Subcutaneous abdominal adipose tissue (tissue), 5 donors: Measurements from ENCODE around the gene ZNF558.

Source experiments
- H3K27ac ChIP-seq: one replicate; pipeline ENCODE4 v1.7.0; 2013; ENCODE audit warnings: low read depth, mild to moderate bottlenecking, inconsistent platforms, low read length, moderate library complexity
- H3K27me3 ChIP-seq, 5 donors: one replicate each; pipeline ENCODE4 v1.7.0; 2013; ENCODE audit warnings: low read length in 5 of 5, inconsistent platforms in 1 of 5; ENCODE audit not compliant: control insufficient read depth in 5 of 5, insufficient read depth in 4 of 5
- H3K36me3 ChIP-seq, 5 donors: one replicate each; pipeline ENCODE4 v1.7.0; 2013; ENCODE audit warnings: low read length in 5 of 5; ENCODE audit not compliant: control insufficient read depth in 5 of 5, insufficient read depth in 5 of 5
- H3K4me1 ChIP-seq, 5 donors: one replicate each; pipeline ENCODE4 v1.7.0; 2013; ENCODE audit warnings: low read length in 5 of 5, mild to moderate bottlenecking in 3 of 5, moderate library complexity in 1 of 5; ENCODE audit not compliant: control insufficient read depth in 5 of 5, insufficient read depth in 5 of 5
- H3K4me3 ChIP-seq, 5 donors: one replicate each; pipeline ENCODE4 v1.7.0; 2013; ENCODE audit warnings: low read length in 5 of 5, low read depth in 1 of 5
- H3K9ac ChIP-seq, 5 donors: one replicate each; pipeline ENCODE4 v1.7.0; 2013; ENCODE audit warnings: low read length in 5 of 5, mild to moderate bottlenecking in 4 of 5, moderate library complexity in 3 of 5
- H3K9me3 ChIP-seq, 5 donors: one replicate each; pipeline ENCODE4 v1.7.0; 2013; ENCODE audit warnings: low read length in 5 of 5; ENCODE audit not compliant: control insufficient read depth in 5 of 5
- donor health status: healthy.
- donor health status: healthy.
- donor health status: healthy.
- donor health status: healthy.
- donor health status: healthy.

Gene ZNF558

GRCh38 chr19:8840708-8841107 lies 8.6 kb upstream of the ZNF558 start:
- no peaks in the 10 kb centered on the region for H3K36me3 ChIP-seq

GRCh38 chr19:8835877-8836276 lies 3.8 kb upstream of the ZNF558 start:
- no peak overlapping the region for H3K9ac ChIP-seq
- no peak overlapping the region for H3K4me3 ChIP-seq
- H3K36me3 ChIP-seq: no peaks in the 10 kb centered on the region
- H3K27ac ChIP-seq: no peak overlapping the region
- peaks cover 0 to 3% (median 0%) of the 10 kb centered on the region in 5 donors for H3K27me3 ChIP-seq
- no peaks in the 10 kb centered on the region for H3K9me3 ChIP-seq
- peaks cover 3 to 14% (median 11%) of the 10 kb centered on the region in 5 donors for H3K4me1 ChIP-seq

More at GRCh38 chr19:8840708-8841107, 8.6 kb upstream of the ZNF558 start:
- Histone ChIP-seq H3K27ac (no peak overlapping the region), H3K9me3 (no peaks in the 10 kb centered on the region), H3K4me1 (no peaks in the 10 kb centered on the region), H3K27me3 (peaks cover 0 to 4% (median 2%) of the 10 kb centered on the region in 5 donors), H3K4me3 (no peak overlapping the region), H3K9ac (no peak overlapping the region)

DNA sequence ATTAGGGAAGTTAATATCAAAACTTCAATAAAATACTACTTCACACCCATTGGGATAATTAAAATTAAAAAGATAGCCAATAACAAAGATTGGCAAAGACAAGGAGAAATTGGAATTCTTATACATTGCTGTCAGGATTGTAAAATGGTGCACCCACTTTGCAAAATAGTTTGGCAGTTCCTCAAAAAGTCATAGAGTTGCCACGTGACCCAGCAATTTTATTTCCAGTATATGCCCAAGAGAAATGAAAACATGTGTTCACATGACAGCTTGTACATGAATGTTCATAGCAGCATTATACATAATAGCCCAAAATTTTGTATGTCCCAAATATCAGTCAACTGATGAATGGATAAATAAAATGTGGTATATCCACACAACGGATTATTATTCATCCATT lies 3.3 kb upstream of the ZNF558 start:
- H3K27ac ChIP-seq: no peak overlapping the region
- H3K9ac ChIP-seq: no peak overlapping the region
- H3K4me3 ChIP-seq: no peak overlapping the region
- no peaks in the 10 kb centered on the region for H3K36me3 ChIP-seq
- peaks cover 3 to 14% (median 12%) of the 10 kb centered on the region in 5 donors for H3K4me1 ChIP-seq
- H3K9me3 ChIP-seq: no peaks in the 10 kb centered on the region
- peaks cover 0 to 3% (median 0%) of the 10 kb centered on the region in 5 donors for H3K27me3 ChIP-seq

DNA sequence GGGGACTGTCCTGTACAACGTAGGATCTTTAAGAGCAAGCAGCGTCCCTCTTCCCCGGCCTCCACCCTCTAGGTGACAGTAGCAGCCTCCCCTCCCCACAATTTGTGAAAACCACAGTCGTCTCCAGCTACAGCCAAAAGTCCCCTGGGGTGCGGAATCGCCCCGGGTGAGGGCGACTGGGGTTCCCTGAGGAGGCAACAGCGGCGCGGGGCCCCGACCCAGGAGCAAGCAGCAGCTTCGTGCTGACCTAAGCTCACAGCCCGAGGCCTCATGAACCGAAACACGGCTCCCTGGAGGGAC lies 322 bp downstream of the ZNF558 start:
- Histone ChIP-seq H3K36me3 (peaks cover 5 to 27% (median 9%) of the 10 kb centered on the region in 5 donors), H3K4me3 (peak overlapping the region; percentile 83 to 93 (median 87)), H3K4me1 (peaks cover 3 to 14% (median 12%) of the 10 kb centered on the region in 5 donors), H3K27ac (peak overlapping the region; percentile 81), H3K9ac (peak overlapping the region; percentile 81 to 95 (median 92)), H3K27me3 (no peaks in the 10 kb centered on the region), H3K9me3 (no peaks in the 10 kb centered on the region)

- Histone ChIP-seq H3K9ac (peak overlapping the region; percentile 81 to 95 (median 92)), H3K9me3 (no peaks in the 10 kb centered on the region), H3K27me3 (no peaks in the 10 kb centered on the region), H3K27ac (peak overlapping the region; percentile 81), H3K4me1 (peaks cover 3 to 14% (median 12%) of the 10 kb centered on the region in 5 donors), H3K36me3 (peaks cover 5 to 27% (median 11%) of the 10 kb centered on the region in 5 donors), H3K4me3 (peak overlapping the region; percentile 83 to 93 (median 87))
Observed at GRCh38 chr19:8831373-8831772, 731 bp downstream of the ZNF558 start.

DNA sequence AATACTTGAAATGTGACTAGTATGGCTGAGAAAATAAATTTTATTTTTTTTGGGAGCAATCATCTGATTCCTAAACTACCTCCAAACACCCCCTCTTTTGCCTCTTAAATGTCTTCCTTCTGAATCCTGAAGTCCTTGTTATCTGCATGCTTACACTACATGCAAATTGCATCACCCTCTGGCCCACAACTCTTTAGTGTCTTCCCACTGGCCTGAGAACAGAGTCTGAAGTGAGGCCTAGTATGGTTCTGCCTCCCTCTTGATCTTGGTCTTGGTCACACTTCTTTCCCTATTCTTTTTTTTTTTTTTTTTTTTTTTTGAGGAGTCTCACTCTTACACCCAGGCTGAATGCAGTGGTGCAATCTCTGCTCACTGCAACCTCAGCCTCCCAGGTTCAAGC lies 4.8 kb downstream of the ZNF558 start:
- H3K9ac ChIP-seq: no peak overlapping the region
- peaks cover 5 to 60% (median 44%) of the 10 kb centered on the region in 5 donors for H3K36me3 ChIP-seq
- peaks cover 0 to 5% (median 0%) of the 10 kb centered on the region in 5 donors for H3K9me3 ChIP-seq
- no peaks in the 10 kb centered on the region for H3K27me3 ChIP-seq
- no peak overlapping the region for H3K4me3 ChIP-seq
- H3K27ac ChIP-seq: no peak overlapping the region
- H3K4me1 ChIP-seq: peaks cover 3 to 12% (median 9%) of the 10 kb centered on the region in 5 donors

DNA sequence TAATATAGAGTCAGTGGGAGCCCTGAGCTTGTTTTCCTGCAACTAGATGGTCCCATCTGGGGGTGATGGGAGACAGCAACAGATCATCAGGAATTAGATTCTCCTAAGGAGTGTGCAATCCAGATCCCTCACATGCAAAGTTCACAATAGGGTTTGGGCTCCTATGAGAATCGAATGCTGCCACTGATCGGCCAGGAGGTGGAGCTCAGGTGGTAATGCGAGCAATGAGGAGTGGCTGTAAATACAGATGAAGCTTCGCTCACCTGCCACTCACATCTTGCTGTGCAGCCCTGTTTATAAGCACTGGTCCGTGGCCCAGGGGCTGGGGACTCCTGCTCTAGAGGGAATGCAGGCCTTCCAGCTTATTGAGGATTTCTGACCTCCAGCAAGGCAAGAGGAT lies 5.7 kb downstream of the ZNF558 start:
- no peak overlapping the region for H3K4me3 ChIP-seq
- H3K27me3 ChIP-seq: no peaks in the 10 kb centered on the region
- H3K36me3 ChIP-seq: peaks cover 5 to 69% (median 53%) of the 10 kb centered on the region in 5 donors
- no peak overlapping the region for H3K9ac ChIP-seq
- peaks cover 1 to 6% (median 4%) of the 10 kb centered on the region in 5 donors for H3K4me1 ChIP-seq
- H3K9me3 ChIP-seq: peaks cover 0 to 9% (median under 1%) of the 10 kb centered on the region in 5 donors
- H3K27ac ChIP-seq: no peak overlapping the region

DNA sequence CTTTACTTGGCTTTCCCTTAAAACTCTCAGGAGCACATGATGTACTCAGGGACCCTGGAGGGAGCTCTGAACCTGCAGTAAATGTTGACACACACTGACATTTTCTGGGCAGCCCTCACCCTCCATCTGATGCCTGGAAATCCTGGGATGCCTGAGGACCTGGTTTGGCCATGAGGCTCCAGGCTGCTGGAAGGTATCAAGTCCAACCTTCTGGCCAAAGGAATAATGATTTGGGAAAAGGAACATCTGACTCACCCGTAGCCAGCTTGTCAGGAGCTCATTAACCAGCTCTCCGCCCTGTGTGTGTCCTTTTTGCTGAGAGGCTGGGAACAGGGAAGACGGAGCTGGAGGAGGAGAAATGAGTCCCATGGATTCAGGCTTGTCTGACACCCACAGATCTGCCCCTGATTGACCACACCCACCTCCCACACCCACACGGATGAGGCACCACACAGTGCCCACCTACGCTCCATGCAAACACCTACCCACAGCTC lies 10.3 kb downstream of the ZNF558 start:
- H3K4me3 ChIP-seq: no peak overlapping the region
- H3K9me3 ChIP-seq: peaks cover 23 to 46% (median 31%) of the 10 kb centered on the region in 5 donors

GRCh38 chr19:8820234-8820633 lies 11.9 kb downstream of the ZNF558 start:
- H3K27me3 ChIP-seq: no peaks in the 10 kb centered on the region
- H3K9ac ChIP-seq: no peak overlapping the region
- H3K36me3 ChIP-seq: peaks cover 33 to 99% (median 96%) of the 10 kb centered on the region in 5 donors
- H3K4me3 ChIP-seq: peak overlapping the region in 3 of 5 donors; percentile 2 to 55 (median 40)
- H3K4me1 ChIP-seq: no peaks in the 10 kb centered on the region
- H3K9me3 ChIP-seq: peaks cover 38 to 61% (median 46%) of the 10 kb centered on the region in 5 donors
- H3K27ac ChIP-seq: no peak overlapping the region

More for the DNA sequence above, 10.3 kb downstream of the ZNF558 start:
- Histone ChIP-seq H3K27ac (no peak overlapping the region), H3K36me3 (peaks cover 26 to 92% (median 86%) of the 10 kb centered on the region in 5 donors), H3K9ac (no peak overlapping the region), H3K4me1 (no peaks in the 10 kb centered on the region), H3K27me3 (no peaks in the 10 kb centered on the region)

DNA sequence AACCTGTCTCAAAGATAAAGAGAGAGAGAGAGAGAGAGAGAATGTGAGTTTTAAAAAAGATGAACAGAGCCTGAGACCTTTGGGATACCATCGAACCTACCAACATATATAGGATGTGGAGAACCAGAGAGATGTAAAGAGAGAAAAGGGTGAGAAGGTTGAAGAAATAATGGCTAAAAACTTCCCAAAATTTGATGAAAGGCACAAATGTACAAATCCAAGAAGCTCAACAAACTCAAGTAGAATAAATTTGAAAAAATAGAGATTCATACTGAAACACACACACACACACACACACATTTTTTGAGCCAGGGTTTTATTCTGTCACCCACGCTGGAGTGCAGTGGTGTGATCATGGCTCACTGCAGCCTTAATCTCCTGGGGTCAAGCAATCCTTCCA lies 16.3 kb downstream of the ZNF558 start:
- Histone ChIP-seq H3K36me3 (peaks cover 73 to 99% (median 94%) of the 10 kb centered on the region in 5 donors), H3K27ac (no peak overlapping the region), H3K27me3 (no peaks in the 10 kb centered on the region), H3K9me3 (peaks cover 78 to 95% (median 85%) of the 10 kb centered on the region in 5 donors), H3K9ac (no peak overlapping the region), H3K4me1 (no peaks in the 10 kb centered on the region), H3K4me3 (peak overlapping the region; percentile 18 to 60 (median 42))
